Omental fat pad (tissue), 4 donors: ENCODE results near the gene NRXN2. TPM values are rescaled to one million over a fixed set of nuclear protein-coding genes. Genes with fewer than 3 reads are reported as not detected.

Experiments
- ATAC-seq: fragments of 150-250 bp; one replicate; pipeline ENCODE4 v1.9.1; 2016; ENCODE audit warnings: mild to moderate bottlenecking, moderate library complexity; ENCODE audit not compliant: low FRiP score
- DNase-seq: peaks from one replicate; pipeline ENCODE4 v3.0.0-alpha.2; 2019; ENCODE audit warnings: low spot score
- CTCF ChIP-seq, 3 donors: fragments of 450-650 bp; IDR thresholded peaks; one replicate each; pipeline ENCODE4 v1.5.1; 2016 to 2017; ENCODE audit warnings: antibody characterized with exemption in 3 of 3, mild to moderate bottlenecking in 3 of 3, moderate library complexity in 2 of 3
- total RNA-seq, 4 donors: library from RNA; depleted of rRNA; stranded (reverse); fragments of >200 nt; gene quantifications; one replicate each; pipeline ENCODE4 v1.1.0, GENCODE V29; 2016

Gene NRXN2
- total RNA-seq, 4 donors from 2014 or later: 1.5 to 6.3 (median 3.4) TPM

- ATAC-seq (peak; percentile 52), DNase-seq (peak; percentile 48)
- TF ChIP-seq CTCF (IDR thresholded peaks at IDR 0.05): peak in 1 of 3 donors; percentile 84
Measured at GRCh38 chr11:64742889-64743590, 20.0 kb upstream of the NRXN2 start.

- TF ChIP-seq CTCF (IDR thresholded peaks at IDR 0.05): no peak
- DNase-seq (no peak), ATAC-seq (peak; percentile 0)
Measured at GRCh38 chr11:64742087-64742888, 19.3 kb upstream of the NRXN2 start.

- TF ChIP-seq CTCF (IDR thresholded peaks at IDR 0.05): no peak
- DNase-seq: no peak
- ATAC-seq: no peak
Measured at GRCh38 chr11:64741375-64742086, 18.5 kb upstream of the NRXN2 start.

GRCh38 chr11:64739871-64740270, 16.9 kb upstream of the NRXN2 start:
- no peak for DNase-seq
- TF ChIP-seq CTCF (IDR thresholded peaks at IDR 0.05): no peak
- no peak for ATAC-seq

- no peak for ATAC-seq
- DNase-seq: no peak
- TF ChIP-seq CTCF (IDR thresholded peaks at IDR 0.05): no peak
Measured at GRCh38 chr11:64736654-64737053, 13.7 kb upstream of the NRXN2 start.

GRCh38 chr11:64735725-64736259, 12.8 kb upstream of the NRXN2 start:
- ATAC-seq (no peak), DNase-seq (no peak)
- TF ChIP-seq CTCF (IDR thresholded peaks at IDR 0.05): no peak
